Measurements from ENCODE around the gene VPS35.
"Not testable (repeated sequence)": the region's sequence is repeated elsewhere in the genome, so short reads cannot be mapped to it uniquely, and the experiment has no call there.

The VPS35 gene

GRCh38 chr16:46712911-46713310 is 23.9 kb upstream of the VPS35 start:
- DNase-seq (ENCODE audit: low read depth in 3 of 3), result no peak

DNA sequence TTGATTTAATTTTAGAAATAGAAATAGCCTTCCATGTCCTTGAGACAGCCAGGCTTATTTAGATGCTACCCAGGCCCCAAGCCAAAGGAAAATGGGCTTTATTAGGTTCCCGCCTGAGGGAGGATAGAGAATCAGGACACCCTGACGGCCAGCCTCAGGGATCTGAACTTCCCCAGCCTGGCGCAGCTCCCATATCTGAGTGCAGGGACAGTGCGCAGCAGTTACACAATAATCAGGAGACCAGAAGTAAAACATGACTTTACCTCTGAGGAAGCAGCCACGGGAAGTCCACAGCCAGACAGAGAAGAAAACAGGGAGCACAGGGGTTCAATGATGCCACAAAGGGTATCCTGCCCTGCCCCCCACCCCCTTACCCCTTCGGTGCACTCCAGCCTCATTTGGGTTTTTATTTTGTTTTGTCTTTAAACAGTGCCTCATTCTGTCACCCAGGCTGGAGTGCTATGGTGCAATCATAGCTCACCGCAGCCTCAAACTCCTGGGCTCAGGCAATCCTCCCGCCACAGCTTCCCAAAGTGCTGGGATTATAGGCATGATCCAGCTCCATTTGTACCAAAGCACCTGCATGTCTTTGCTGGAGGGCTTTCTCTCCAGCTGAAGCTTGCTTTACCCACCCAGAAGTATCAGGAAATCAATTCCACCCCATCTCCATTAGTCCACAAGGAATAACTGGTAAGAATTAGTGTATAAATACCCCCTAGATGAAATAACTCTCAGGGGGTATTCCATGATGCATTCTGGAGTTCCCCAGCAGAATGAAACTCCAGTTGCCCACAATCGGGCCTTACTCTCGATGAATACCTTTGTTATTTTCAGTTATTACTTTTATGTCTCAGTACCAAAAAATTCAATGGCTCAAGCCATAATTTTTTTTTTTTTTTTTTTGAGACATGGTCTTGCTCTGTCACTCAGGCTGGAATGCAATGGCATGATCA is 22.4 kb upstream of the VPS35 start:
- no peak for DNase-seq (ENCODE audit: low read depth in 3 of 3)

- no peak for DNase-seq (ENCODE audit: low read depth in 3 of 3)
Measured at GRCh38 chr16:46709469-46710005, 20.6 kb upstream of the VPS35 start.

DNA sequence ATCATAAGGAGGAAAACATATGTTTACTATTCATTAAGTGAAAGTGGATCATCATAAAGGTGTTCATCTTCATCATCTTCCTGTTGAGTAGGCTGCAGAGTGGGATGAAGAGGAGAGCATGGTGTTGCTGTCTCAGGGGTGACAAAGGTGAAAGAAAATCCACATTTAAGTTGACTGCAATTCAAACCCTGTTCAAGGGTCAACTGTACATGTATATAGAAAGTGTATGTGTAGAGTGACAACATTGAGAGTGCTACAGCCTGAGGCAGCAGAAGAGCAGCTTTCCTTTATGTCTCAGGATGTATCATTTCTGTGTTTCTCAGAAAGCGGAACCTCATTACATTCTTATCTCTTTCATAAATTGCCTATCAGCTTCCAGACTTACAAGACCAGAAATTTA is 17.7 kb upstream of the VPS35 start:
- no peak for DNase-seq (ENCODE audit: low read depth in 3 of 3)

DNA sequence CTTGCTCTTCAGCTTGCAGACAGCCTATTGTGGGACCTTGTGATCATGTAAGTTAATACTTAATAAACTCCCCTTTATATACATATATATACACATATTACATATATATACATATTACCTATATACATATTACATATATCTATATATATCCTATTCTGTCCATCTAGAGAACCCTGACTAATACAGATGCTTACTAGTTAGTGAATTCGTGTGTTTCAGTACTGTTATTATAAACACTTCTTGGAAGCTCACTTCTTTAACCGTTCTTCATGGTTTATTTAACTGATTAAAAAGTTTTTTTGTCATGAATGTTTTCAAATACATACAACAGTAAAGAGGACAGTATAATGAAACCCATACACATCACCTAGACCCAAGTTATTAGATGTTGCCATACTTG is 13.1 kb upstream of the VPS35 start:
- no peak for DNase-seq (ENCODE audit: low read depth in 3 of 3)

- no peak for DNase-seq (ENCODE audit: low read depth in 3 of 3)
Measured at GRCh38 chr16:46701615-46702014, 12.6 kb upstream of the VPS35 start.

GRCh38 chr16:46700048-46700447 is 11.1 kb upstream of the VPS35 start:
- DNase-seq (ENCODE audit: low read depth in 3 of 3), result no peak

- no peak for DNase-seq (ENCODE audit: low read depth in 3 of 3)
Measured at GRCh38 chr16:46696957-46697356, 8.0 kb upstream of the VPS35 start.

DNA sequence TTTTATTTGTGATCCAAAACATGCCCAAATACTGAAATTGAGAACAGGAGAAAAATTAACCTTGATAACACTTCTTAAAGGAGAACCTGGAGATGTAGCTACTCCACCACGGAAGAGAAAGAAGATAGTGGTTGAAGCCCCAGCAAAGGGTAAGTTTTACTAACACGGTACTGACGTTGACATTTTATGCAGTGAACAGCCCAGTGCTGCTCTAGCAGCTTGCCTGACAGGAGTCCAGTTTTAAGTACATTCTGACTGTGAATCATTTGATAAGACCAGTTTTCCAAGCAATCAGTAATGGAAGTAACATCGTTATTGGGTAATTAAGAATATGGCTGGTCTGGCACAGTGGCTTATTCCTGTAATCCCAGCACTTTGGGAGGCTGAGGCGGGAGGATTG is 7.0 kb upstream of the VPS35 start:
- DNase-seq (ENCODE audit: low read depth in 3 of 3), result no peak

DNA sequence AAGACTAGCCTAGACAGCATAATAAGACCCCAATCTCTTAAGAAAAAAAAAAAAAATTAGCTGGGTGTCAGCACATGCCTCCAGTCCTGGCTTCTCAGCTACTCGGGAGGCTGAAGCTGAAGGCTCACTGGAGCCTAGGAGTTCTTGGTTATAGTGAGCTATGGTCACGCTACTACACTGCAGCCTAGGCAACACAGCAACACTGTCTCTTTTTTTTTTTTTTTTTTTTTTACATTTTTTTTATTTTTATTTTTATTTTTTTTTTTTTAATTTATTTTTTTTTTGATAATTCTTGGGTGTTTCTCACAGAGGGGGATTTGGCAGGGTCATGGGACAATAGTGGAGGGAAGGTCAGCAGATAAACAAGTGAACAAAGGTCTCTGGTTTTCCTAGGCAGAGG is 4.6 kb upstream of the VPS35 start:
- DNase-seq (ENCODE audit: low read depth in 3 of 3), result no peak

DNA sequence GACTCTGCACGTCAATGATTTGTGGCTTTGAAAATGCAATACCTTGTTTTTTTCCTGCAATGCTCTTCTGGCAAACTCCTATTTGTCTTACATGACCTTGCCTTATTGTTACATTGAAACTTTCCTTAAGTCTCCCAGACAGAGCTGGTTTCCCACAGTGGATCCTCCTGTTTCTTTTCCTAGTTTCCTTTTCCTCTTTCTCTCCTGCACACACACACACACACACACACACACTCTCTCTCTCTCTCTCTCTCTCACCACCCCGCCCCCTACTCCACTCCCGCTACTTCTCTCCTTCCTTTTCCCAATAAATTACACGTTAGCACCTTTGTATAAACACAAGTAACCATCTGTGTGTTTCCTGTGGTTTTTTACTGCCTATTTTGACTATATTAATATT is 2.7 kb upstream of the VPS35 start:
- no peak for DNase-seq (ENCODE audit: low read depth in 3 of 3)

DNA sequence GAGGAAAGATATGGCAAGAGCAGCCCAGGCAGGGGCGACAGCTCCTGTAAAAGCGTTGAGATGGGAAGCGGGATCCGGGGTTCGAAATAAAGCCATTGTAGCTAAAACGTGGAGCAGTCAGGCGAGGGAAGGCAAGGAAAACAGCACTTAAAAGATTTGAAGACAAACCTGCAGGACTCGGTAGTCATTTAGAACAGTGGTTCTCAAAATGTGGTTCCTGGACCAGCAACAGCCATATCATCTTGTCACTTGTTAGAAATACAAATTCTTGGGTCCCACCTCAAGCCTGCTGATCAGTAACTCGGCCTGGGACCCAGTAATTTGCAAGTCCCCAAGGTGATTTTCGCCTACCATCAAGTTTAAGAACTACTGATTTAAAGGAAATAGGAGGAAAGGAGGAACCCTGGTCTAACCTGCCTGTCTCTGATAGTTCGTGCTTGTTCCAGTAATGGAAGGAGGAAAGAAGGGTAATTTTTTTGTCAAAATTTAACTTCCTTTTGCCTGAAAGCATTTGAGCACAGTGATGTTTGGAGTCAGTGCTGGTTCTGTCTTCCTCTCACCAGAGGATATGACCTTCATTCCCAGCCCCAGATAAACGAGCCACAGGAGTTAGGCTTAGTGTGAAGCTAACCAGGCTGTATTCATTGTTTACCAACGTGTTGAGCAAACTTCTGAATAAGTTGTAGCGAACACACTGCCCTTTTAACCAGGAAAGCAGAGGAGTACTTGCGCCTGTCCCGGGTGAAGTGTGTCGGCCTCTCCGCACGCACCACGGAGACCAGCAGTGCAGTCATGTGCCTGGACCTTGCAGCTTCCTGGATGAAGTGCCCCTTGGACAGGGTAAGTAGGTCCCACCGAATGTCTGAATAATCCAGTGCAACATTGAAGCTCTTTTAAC is 1.6 kb upstream of the VPS35 start:
- no peak for DNase-seq (ENCODE audit: low read depth in 3 of 3)

DNA sequence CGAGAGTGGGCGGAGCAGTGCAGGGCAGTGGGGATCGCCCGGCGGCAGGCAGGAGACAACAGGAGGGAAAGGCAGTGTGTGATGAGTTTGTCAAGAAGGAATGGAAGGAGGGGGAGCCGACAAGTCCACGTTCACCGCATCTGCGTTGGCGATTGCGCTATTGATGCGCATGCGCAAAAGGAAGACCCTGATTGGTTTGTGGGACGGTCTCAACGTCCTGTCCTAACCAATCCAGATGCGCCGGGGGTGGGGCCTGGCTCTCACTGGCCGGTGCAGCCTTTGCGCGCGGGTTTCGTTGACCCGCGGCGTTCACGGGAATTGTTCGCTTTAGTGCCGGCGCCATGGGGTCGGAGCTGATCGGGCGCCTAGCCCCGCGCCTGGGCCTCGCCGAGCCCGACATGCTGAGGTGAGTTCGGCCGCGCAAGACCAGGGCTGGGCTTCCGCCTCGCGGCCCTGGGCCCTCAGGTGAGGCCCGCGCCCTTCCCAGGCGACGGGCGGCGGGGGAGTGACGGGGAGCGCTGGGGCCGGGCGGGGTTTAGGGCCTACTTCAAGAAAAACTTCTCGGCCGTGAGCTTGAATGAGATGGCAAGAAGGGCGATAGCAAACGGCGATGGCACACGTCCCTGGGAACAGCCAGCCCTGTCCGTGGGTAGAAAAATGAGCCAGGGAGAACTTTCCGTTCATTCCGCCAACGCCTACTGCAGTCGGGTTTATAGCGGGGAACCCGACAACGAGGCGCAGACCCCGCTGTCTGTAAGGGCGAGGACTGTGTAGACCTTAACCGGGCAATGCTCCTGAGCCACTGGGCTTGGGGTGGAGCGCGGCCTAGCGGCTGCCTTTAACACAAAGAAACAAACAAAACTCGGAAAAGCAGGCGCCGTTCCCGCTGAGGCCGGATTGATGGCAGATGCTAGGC is 645 bp upstream of the VPS35 start, which contains the start of gene ORC6:
Gene ORC6 (plus strand): TSS at position 295 of the 916 bp plus-strand sequence. CDS start 47 bp downstream, at position 342.
- DNase-seq (ENCODE audit: low read depth in 3 of 3), result peak; percentile 93 to 97 (median 95)

- DNase-seq (ENCODE audit: low read depth in 3 of 3), result no peak
Measured at GRCh38 chr16:46688101-46688653, 801 bp downstream of the VPS35 start.

- DNase-seq (ENCODE audit: low read depth in 3 of 3), result no peak
Measured at GRCh38 chr16:46687486-46687885, 1.5 kb downstream of the VPS35 start.

GRCh38 chr16:46686815-46687473 is 2.0 kb downstream of the VPS35 start:
- DNase-seq (ENCODE audit: low read depth in 3 of 3), result no peak

DNA sequence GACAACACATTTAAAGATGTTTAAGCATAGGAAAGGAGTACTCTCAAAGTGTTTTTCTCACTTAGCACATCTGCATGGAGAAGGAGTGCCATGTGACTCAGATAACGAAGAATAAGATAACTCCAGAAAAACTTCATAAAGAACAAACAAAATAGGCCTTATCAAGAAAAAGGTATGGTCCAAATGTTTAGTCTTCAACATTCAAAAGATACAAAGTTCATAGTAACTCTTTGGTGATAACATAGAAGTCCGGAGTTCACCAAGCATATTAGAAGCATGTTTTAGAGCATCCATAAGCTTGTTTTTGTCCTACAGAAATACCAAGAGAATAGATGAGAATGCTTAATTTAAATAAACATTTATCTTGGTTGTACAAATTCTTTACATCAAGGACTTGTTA is 7.1 kb downstream of the VPS35 start:
- DNase-seq (ENCODE audit: low read depth in 3 of 3), result not testable (repeated sequence)

GRCh38 chr16:46677943-46678342 is 11.0 kb downstream of the VPS35 start:
- not testable (repeated sequence) for DNase-seq (ENCODE audit: low read depth in 3 of 3)

GRCh38 chr16:46673320-46674013 is 15.5 kb downstream of the VPS35 start:
- peak in 2 of 3 donors; percentile 19 to 20 for DNase-seq (ENCODE audit: low read depth in 3 of 3)

DNA sequence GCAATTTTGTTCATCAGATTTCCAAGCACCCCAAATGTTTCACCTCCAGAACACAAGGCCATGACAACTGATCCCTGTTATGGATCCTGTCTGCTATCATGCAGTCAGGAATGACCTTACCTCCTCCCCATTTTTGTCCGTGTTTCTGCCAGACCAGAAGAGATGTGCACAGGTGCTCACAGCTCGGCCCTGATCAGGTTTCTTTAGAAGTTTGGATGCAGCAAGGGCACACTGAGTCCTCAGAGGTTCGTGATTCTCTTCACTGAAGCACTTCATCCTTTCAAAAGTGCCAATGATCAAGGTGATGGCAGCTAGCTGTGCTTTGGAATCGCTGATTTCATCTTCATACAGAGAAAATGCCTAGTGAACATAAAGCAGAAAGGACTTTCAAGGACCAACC is 26.9 kb downstream of the VPS35 start:
- no peak for DNase-seq (ENCODE audit: low read depth in 3 of 3)
